Lower leg skin (tissue), 4 donors: ENCODE results near the gene WWOX. TPM values are rescaled to one million over a fixed set of nuclear protein-coding genes. Genes with fewer than 3 reads are reported as not detected.

Source experiments
- DNase-seq, 2 donors: peaks; one replicate each; pipeline ENCODE4 v3.0.0-alpha.2; 2019; ENCODE audit warnings: low spot score in 2 of 2
- H3K4me3 ChIP-seq: fragments of 200-600 bp; sonication (generic); 2 replicates; pipeline ENCODE4 v1.5.1; 2017; ENCODE audit warnings: mild to moderate bottlenecking, low read depth; ENCODE audit not compliant: poor library complexity, severe bottlenecking
- POLR2A ChIP-seq, 2 donors: fragments of 450-650 bp; IDR thresholded peaks; one replicate each; pipeline ENCODE4 v1.6.1; 2016 to 2017; ENCODE audit warnings: antibody characterized with exemption in 2 of 2, mild to moderate bottlenecking in 1 of 2, moderate library complexity in 1 of 2
- WGBS, 2 donors: methylation state at CpG; one replicate each; pipeline ENCODE4 v1.1.5; 2018; 5-methylcytosine and 5-hydroxymethylcytosine counted together
- intact Hi-C: fragments of 100-400 bp; cut with DNase I; formaldehyde crosslinking; loops from one replicate; pipeline ENCODE4 v1.15.0; 2023; ENCODE audit warnings: low total_unique reads
- total RNA-seq, 4 donors: library from RNA; depleted of rRNA; stranded (reverse); fragments of >200 nt; gene quantifications; one replicate each; pipeline ENCODE4 v1.1.0, GENCODE V29; 2016
- TF ChIP-seq, protein P1 (sequence below), 3 donors: fragments of 450-650 bp; IDR thresholded peaks; one replicate each; pipeline ENCODE4 v1.5.1; 2016; ENCODE audit warnings: antibody characterized with exemption in 3 of 3, mild to moderate bottlenecking in 3 of 3, moderate library complexity in 2 of 3

WWOX gene
- total RNA-seq, 4 donors from 2014 or later = 21.0 to 82.7 (median 36.1) TPM

DNA sequence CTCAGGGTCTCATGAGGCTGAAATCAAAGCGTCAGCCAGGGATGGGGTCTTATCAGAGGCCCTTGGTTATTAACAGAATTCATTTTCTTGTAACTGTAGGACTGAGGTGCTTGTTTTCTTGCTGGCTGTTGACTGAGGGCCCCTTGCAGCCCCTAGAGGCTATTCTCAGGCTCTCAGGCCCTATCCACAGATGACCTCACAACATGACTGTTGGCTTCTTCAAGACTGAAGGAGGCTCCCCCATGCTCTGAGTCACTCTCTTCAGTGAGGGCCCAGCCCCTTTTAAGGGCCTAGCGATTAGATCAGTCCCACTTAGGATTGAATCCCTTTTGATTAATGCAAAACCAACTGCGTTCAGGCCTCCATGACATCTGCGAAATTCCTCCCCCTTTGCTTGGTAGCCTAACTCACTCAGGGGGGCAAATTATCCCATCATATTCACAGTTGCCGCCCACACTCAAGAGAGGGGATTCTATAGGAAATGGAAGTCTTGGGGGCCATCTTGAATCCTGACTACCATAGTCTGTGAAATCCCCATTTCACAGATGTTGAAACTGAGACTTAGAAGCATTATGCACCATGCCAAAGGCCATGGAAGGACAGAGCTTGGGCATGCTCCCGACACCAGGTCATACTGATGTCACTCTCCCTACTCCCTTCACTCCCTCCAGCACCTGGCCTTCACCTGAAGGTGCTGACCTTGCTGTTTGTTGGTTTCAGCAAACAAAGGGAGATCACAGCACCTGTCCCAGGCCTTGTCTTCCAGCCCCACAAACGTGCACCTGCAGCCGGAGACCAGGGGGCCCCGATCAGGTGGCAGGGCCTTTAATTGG is 908.8 kb downstream of the WWOX start:
- no peak for TF ChIP-seq POLR2A (IDR thresholded peaks at IDR 0.05)
- TF ChIP-seq, protein P1, sequence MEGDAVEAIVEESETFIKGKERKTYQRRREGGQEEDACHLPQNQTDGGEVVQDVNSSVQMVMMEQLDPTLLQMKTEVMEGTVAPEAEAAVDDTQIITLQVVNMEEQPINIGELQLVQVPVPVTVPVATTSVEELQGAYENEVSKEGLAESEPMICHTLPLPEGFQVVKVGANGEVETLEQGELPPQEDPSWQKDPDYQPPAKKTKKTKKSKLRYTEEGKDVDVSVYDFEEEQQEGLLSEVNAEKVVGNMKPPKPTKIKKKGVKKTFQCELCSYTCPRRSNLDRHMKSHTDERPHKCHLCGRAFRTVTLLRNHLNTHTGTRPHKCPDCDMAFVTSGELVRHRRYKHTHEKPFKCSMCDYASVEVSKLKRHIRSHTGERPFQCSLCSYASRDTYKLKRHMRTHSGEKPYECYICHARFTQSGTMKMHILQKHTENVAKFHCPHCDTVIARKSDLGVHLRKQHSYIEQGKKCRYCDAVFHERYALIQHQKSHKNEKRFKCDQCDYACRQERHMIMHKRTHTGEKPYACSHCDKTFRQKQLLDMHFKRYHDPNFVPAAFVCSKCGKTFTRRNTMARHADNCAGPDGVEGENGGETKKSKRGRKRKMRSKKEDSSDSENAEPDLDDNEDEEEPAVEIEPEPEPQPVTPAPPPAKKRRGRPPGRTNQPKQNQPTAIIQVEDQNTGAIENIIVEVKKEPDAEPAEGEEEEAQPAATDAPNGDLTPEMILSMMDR (IDR thresholded peaks at IDR 0.05) = no peak
- intact Hi-C loops = no loop called here

DNA sequence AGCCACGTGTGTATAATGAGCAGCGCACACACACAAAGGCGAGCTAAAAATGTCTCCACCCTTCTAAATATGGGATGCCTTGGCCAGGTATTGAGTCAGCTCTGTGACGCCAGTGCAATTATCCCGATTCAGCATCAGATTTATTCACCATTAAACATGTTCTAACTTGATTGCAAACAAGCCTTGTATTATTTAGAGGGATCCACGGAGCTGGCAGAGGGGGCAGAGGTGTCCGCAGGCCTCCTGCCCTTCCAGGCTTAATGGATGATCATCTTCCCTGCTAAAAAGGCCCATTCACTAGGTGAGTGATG is 909.4 kb downstream of the WWOX start:
- 50 to 68% methylated on average over 7 of the region's 7 CpGs for WGBS, 2 donors
- no peak overlapping the region for H3K4me3 ChIP-seq
- intact Hi-C loops = no loop called here
- TF ChIP-seq POLR2A (IDR thresholded peaks at IDR 0.05) = no peak
- TF ChIP-seq, protein P1 (IDR thresholded peaks at IDR 0.05) = no peak
- peak in 1 of 2 donors; percentile 7 for DNase-seq

More for the DNA sequence above, 908.8 kb downstream of the WWOX start:
- peak in 1 of 2 donors; percentile 39 for DNase-seq
- no peak overlapping the region for H3K4me3 ChIP-seq
- WGBS, 2 donors = 70 to 79% methylated on average over 9 of the region's 9 CpGs

DNA sequence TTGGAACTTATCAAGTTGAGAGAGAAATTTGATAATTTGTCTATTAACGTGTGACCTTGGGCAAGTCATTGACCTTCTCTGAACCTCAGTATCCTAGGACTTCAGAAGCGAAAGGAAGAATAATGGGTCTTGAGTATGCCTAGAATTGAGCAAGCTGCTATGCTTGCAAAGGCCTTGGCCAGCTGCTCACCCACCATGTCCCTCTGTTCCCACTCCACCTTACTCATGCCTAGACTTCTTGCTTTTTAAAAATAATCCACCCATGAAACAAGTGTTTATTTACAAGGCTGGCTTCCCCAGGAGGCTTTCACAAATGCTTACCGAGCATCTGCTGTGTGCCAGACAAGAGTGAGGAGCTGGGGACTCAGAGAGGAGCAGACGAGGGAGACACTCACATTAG is 910.4 kb downstream of the WWOX start:
- intact Hi-C loops = no loop called here
- no peak for DNase-seq
- TF ChIP-seq, protein P1 (IDR thresholded peaks at IDR 0.05) = no peak
- TF ChIP-seq POLR2A (IDR thresholded peaks at IDR 0.05) = no peak
- WGBS, 2 donors = 84 to 96% methylated on average over 4 of the region's 4 CpGs
- H3K4me3 ChIP-seq = no peak overlapping the region

DNA sequence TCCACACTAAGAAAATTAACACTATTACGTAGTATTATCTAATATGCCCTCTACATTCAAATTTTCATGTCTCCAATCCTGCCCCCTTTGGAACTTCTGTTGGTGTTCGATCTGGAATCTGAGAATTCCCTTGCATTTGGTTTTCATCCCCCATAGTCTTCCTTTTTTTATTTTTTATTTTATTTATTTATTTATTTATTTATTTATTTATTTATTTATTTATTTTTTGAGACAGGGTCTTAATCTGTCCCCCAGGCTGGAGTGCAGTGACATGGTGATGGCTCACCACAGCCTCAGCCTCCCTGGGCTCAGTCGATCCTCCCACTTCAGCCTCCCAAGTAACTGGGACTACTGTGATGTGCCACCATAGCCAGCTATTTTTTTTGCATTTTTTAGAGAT is 911.8 kb downstream of the WWOX start:
- 95 to 100% methylated on average over 3 of the region's 3 CpGs for WGBS, 2 donors
- DNase-seq = no peak
- no peak overlapping the region for H3K4me3 ChIP-seq
- intact Hi-C loops = no loop called here
- TF ChIP-seq, protein P1 (IDR thresholded peaks at IDR 0.05) = no peak
- TF ChIP-seq POLR2A (IDR thresholded peaks at IDR 0.05) = no peak

DNA sequence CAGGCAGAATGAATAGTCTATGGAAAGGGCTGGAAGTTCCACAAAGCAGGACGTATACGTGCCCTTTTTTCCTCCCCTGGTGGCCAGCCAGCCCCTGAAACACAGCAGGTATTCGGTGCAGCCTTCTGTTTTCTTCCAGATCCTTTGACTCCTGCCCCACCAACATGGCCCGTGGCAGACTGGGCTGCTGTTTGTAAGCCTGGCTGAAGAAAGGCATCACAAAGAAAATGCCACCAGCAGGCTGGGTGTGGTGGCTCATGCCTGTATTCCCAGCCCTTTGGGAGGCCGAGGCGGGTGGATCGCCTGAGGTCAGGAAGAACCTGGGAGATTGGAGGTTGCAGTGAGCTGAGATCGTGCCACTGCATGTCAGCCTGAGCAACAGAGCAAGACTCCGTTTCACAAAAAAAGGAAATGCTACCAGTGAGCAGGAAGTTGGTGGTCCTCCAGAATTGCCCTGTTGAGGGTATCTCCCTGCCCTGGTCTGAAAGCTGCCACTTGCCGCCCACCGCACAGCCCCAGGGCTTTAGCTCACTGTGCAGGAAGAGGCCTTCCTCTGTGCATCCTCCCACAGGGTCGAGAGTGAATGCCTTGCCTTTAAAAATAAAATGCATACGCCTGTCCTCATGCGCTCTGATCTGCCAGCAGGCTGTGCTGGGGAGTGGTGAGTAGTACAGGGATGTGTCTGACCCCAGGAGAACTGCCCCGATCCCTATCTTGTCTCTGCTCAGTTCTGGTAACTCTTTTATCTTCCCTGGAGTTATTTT is 913.4 kb downstream of the WWOX start:
- DNase-seq = peak in 1 of 2 donors; percentile 83
- intact Hi-C loops = no loop called here
- H3K4me3 ChIP-seq = no peak overlapping the region
- 48 to 49% methylated on average over 15 of the region's 15 CpGs for WGBS, 2 donors
- TF ChIP-seq, protein P1 (IDR thresholded peaks at IDR 0.05) = no peak
- no peak for TF ChIP-seq POLR2A (IDR thresholded peaks at IDR 0.05)
